ENCODE measurements around the gene PPFIA1. TPM values are rescaled to one million over a fixed set of nuclear protein-coding genes. Genes with fewer than 3 reads are reported as not detected.
"Not testable (repeated sequence)": the region's sequence is repeated elsewhere in the genome, so short reads cannot be mapped to it uniquely, and the experiment has no call there.

Gene PPFIA1
- total RNA-seq, 1 experiment from 2014 or later = 26.9 TPM

DNA sequence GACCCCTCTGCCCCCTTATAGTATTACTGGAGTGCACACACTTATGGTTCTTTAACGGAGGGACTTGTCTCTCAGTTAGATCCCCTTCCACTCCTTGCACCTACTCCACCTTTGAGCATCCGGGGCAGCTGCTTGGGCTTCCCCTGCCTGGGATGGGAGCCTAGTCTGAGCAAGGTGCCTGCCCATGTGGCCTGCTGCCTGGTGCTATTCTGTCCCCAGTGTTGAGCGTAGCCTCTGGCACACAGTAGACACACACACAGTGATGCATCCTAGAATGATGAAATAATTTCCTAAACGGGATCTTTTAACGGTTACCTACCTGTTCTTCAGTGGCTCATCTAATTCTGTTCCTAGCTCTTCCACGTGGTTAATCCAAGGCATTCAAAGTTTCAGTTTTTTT lies 22.4 kb downstream of the PPFIA1 start:
- no peak for DNase-seq (ENCODE audit: extremely low read depth, low read depth)

DNA sequence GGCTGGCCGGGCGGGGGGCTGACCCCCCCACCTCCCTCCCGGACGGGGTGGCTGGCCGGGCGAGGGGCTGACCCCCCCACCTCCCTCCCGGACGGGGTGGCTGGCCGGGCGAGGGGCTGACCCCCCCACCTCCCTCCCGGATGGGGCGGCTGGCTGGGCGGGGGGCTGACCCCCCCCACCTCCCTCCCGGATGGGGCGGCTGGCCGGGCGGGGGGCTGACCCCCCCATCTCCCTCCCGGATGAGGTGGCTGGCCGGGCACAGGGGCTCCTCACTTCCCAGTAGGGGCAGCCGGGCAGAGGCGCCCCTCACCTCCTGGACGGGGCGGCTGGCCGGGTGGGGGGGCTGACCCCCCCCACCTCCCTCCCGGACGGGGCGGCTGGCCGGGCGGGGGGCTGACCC lies 24.7 kb downstream of the PPFIA1 start:
- not testable (repeated sequence) for DNase-seq (ENCODE audit: extremely low read depth, low read depth)

DNA sequence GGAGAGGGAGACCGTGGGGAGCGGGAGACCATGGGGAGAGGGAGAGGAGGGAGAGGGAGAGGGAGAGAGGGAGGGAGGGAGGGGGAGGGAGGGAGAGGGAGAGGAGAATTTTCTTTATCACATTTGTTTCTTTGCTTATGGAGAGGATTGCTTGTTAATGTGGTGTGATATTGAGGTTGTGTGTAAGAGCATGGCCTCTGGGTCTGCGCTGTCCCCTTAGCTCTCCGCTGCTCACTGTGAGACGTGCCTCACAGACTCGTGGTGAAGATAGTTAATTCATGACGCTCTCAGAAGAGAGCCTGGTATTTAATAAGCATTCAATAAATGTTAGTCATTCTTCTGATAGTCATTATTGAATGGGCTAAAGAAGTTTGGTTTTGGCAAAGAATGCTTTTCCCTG lies 26.2 kb downstream of the PPFIA1 start:
- no peak for DNase-seq (ENCODE audit: extremely low read depth, low read depth)

DNA sequence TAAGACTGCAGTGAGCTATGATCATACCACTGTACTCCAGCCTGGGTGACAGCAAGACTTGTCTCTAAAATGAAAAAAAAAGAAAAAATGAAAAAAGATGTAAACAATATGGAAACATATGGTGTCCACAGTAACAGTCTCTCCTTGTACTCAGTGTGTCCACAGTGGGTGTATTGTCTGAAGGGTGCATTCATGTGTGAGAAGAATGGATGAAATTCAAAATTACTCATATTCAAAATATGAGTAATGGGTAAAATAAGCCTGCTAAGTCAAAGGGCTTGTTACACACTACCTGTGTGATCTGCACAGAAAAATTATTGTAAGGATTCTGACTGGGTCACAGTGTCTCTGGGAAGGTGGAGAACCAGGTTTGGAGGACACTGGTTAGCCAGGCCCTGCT lies 26.9 kb downstream of the PPFIA1 start:
- no peak for DNase-seq (ENCODE audit: extremely low read depth, low read depth)

- no peak for DNase-seq (ENCODE audit: extremely low read depth, low read depth)
Measured at GRCh38 chr11:70298243-70298915, 27.9 kb downstream of the PPFIA1 start.

DNA sequence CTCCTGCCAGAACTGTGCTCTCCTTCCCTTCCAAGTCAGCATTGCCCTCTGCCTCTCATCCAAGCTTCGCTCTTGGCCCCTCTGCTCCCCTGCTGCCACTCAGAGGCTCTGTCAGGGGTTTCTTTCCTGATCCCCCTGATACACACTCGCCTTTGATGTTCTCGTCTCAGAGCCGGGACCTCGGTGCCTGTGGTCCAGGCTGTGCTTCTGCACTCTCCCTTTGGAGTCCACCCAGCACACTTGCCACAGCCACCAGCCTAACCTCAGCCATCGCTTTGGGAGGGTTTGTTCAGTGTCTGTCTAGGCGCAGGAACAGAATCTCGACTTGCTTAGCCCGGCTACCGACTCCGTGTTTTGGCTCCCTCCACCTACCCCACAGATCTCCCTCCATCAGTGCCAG lies 29.1 kb downstream of the PPFIA1 start:
- DNase-seq (ENCODE audit: extremely low read depth, low read depth) = no peak

GRCh38 chr11:70301191-70301590 lies 30.7 kb downstream of the PPFIA1 start:
- no peak for DNase-seq (ENCODE audit: extremely low read depth, low read depth)

DNA sequence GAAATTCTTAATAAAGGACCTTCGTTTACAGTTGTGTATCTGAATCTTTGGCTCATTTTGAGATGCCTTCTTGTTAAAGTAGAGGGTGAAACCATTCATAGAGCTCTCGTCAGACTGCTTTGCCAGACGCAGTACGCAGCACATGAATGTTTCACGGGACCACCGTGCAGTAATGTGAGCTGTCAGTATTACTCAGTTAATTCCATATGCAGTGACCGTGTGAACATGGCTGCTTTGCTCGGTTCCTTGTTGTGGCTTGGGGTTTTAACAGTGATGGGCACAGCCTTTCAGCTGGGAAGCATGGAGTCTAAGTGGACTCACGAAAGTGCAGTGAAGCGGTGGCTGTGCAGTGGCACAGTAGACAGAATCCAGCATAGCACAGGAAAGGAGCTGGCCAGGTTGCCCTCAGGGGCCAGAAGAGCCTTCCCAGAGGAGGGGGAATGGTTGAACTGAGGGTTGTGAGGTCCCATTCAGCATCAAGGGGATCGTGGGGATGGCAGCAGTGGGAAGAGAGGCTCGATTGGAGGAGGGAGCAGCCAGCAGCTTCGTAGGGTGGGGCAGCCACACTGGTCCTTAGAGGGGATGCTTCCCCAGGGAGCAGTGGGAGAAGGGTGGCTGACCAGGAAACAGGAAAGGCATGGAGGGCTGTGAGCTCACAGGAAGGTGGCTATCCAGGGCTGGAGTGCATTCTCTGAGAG lies 31.4 kb downstream of the PPFIA1 start:
- no peak for DNase-seq (ENCODE audit: extremely low read depth, low read depth)

GRCh38 chr11:70302419-70302752 lies 31.9 kb downstream of the PPFIA1 start:
- no peak for DNase-seq (ENCODE audit: extremely low read depth, low read depth)

- no peak for DNase-seq (ENCODE audit: extremely low read depth, low read depth)
Measured at GRCh38 chr11:70303070-70303469, 32.6 kb downstream of the PPFIA1 start.

- no peak for DNase-seq (ENCODE audit: extremely low read depth, low read depth)
Measured at GRCh38 chr11:70304208-70304603, 33.7 kb downstream of the PPFIA1 start.

DNA sequence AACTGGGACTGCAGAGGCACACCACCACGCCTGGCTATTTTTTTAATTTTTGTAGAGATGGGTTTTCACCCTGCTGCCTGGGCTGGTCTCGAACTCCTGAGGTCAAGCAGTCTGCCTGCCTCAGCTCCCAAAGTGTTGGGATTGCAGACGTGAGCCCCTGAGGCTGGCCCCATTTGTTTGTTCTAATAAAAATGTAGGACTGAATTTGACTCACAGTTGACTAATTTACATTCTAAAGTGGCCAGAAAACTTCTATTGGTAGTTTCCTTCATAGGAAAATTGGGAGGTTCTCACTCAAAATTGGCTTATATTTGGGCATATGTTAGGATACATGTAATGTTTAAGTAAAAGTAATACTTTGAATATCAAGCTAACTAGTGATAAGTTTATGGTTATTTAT lies 35.0 kb downstream of the PPFIA1 start:
- DNase-seq (ENCODE audit: extremely low read depth, low read depth) = no peak

GRCh38 chr11:70306586-70307033 lies 36.1 kb downstream of the PPFIA1 start:
- no peak for DNase-seq (ENCODE audit: extremely low read depth, low read depth)

- DNase-seq (ENCODE audit: extremely low read depth, low read depth) = no peak
Measured at GRCh38 chr11:70307176-70307575, 36.7 kb downstream of the PPFIA1 start.

DNA sequence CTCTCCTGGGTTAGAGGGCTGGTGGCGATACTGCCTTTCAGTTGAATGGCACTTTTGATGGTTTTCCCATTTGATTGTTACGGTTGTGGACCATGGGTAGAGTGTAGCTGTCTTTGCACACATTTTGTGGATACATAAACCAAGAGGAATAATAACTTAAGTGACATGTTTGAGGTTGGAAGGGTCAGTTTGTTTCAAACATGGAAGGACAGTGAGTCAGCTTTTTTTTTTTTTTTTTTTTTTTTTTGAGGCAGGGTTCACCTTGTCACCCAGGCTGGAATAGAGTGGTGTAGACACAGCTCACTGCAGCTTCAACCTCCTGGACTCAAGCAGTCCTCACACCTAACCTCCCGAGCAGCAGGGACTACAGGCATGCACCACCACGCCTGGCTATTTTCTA lies 41.1 kb downstream of the PPFIA1 start:
- no peak for DNase-seq (ENCODE audit: extremely low read depth, low read depth)

DNA sequence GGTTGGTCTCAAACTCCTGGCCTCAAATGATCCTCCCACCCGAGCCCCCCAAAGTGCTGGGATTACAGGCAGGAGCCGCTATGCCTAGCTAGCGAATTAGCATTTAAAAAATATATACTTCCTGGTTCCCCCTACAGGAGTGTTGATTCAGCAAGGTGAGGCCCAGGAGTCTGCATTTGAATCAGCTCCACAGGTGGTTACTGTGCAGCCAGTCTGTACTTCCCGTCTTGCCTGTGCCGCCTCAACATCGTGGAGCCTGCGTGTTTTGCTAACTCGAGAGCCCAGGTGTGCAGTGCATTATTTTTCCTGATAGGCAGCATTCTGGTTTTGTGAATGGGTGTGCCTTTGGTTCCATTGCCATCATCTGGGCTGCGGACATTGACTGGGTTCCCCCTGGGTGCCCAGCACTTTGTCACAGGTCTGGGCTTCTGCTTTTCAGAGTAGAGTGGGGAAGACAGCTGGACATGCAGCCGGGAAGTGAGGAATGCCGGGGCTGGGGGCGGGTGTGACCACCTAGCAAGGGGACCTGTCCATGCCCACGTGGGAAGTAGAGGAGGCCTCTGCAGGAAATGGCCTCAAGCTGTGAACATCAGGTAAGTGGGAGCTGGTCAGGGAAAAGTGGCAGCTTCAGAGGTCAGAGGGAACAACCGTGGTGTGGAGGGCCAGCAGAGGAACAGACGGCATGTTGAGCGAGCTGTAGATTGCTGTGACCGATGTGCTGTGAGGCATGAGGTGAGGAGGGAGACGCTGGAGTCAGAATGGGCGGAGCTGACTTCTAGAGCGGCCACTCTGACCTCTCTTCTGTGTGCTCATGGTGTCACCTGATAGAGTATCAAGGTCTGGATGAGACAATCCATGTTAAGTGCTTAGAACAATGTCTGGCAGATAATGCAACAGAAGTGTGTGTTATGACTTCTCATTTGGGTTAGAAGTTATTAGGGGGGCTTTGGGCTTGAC lies 42.2 kb downstream of the PPFIA1 start:
- no peak for DNase-seq (ENCODE audit: extremely low read depth, low read depth)

DNA sequence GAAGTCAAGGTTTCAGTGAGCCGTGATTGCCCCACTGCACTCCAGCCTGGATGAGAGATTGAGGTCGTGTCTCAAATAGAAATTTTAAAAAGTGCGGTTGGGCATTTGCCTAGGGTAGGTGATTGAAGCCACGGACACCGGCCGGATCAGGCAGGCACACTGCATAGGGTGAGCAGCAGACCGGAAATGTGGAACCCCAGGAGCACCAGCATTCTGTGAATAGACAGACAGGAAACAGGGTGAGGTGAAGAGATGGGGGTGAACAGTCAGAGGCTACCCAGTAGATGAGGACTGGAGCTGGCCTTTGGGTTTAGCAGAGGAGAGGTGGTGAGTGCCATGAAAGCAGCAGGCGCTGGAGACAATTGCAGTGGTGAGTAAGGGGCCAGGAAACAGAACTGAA lies 43.5 kb downstream of the PPFIA1 start:
- DNase-seq (ENCODE audit: extremely low read depth, low read depth) = no peak

DNA sequence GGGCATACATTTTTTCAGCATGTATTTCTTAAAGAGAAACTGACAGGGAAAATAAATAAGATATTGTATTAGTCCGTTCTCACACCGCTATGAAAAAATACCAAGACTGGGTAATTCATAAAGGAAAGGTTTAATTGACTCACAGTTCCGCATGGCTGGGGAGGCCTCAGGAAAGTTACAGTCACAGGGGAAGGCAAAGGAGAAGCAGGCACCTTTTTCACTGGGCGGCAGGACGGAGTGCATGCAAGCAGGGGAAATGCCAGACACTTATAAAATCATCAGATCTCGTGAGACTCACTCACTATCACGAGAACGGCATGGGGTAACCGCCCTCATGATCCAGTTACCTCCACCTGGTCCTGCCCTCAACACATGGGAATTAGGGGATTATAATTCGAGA lies 44.2 kb downstream of the PPFIA1 start:
- no peak for DNase-seq (ENCODE audit: extremely low read depth, low read depth)

GRCh38 chr11:70315716-70316115 lies 45.2 kb downstream of the PPFIA1 start:
- DNase-seq (ENCODE audit: extremely low read depth, low read depth) = no peak

DNA sequence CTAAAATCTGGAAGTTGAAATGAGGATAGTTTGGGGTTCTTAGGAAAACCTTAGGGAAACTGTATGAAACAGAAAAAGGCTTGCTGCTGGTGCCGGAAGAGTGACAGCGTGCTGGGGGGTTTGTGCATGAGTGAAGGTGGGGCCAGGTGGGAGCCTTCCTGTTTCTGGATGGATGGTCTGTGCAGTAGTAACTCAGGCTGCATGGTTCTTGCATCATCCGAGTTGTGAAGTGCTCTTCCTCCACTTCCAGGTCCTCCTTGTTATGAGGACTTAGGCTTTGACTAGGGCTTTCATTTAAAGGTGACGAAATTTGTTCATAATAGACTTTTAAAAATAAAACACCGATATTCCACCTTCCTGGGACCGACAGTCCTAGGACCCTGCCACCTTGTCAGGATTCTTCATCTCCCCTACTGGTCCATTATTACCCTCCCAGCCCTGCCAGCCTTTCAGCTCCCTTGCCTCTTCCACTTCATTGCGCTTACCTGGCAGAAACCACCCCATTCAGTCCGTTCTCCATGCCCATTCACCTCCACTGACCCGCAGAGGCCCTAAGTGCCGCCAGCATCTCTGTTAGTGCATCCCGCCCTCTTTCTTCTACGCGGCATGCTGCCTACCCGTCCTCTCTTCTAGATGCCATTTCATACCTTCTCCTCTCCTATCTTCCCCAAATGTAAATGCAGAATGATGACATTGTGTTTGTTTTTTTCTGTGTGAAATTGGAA lies 47.3 kb downstream of the PPFIA1 start:
- DNase-seq (ENCODE audit: extremely low read depth, low read depth) = no peak

Data from NCI-H460 (cell line).